ENCODE measurements around the gene MMD2. TPM values are rescaled to one million over a fixed set of nuclear protein-coding genes. Genes with fewer than 3 reads are reported as not detected.

The MMD2 gene, protein sequence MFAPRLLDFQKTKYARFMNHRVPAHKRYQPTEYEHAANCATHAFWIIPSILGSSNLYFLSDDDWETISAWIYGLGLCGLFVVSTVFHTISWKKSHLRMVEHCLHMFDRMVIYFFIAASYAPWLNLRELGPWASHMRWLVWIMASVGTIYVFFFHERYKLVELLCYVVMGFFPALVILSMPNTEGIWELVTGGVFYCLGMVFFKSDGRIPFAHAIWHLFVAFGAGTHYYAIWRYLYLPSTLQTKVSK
- total RNA-seq, result not detected in 2 replicates

DNA sequence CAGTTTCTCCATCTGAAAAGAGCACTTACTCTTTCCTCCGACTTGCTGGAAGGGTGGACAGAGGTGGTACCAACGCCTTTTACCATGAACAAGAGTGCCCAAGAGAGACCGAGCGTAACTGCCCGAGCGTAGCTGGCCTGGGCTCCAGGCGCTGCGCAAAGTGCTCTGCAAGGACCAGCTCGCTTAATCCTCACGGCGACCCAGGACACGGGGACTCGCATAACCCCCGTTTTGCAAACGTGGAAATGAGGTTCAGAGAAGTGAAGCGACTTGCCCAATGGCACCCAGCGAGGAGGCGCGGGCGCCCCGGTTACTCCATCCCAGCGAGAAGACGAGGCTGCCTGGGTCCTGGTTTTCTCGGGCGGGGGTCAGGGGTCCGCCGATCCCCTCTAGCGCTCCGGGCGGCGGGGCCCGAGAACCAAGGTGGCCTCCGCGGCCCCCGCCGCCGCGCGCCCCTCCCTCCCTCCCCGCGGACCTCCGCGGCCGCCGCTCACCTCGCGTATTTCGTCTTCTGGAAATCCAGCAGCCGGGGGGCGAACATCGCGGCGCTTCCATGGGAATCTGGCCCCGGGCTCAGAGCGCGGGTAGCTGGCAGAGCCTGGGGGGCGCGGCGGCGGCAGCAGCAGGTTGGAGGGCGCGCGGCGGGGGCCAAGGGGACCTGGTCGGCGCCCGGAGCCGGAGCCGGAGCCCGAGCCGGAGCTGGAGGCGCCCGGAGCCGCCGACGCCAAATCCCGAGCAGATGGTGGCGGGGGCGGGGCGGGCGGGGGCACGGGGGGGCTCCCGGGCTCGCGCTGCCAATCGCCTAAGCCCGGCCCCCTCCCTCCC lies at the start of gene MMD2:
Gene MMD2 (minus strand): TSS at position 711 of the 825 bp plus-strand sequence. CDS start 170 bp downstream, at position 541.

DNA sequence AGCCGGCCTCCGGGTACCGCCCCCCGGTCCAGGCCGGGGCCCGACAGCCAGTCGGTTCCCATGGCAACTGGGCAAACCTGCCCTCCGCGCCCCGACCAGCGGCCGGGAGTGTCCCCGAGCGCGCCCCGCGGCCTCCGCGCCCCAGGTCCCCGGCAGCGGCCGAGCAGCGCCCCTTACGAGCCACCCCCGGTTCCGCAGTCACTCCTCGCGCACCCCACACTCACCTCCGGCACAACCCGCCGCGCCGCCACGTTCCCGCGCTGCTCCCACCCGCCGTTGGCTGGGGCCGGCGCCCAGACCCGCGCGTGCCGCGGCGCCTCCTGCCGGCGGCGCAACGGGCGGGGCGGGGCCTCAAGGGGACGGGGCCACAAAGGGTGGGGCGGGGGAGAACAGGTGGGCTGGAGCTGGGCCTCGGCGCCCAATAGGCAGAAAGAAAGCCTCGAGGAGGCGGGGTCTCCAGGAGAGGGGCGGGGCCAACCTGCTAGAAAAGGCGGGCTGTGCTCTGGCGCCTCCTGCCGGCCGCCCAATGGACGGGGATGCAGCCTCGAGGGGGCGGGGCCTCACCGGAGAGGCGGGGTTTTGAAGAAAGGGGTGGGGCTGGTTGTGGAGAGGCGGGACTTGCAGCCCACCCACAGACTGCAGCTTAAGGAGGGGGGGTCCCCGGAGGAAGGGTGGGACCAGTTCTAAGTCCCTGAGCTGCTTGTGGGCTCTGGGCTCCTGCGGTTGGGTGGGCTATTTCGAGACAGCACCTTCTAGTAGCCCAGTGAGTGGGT lies 75.4 kb downstream of the MMD2 start, which contains the start of gene RADIL:
Gene RADIL (minus strand): TSS at position 345 of the 773 bp plus-strand sequence. CDS start 5,577 bp downstream, outside the sequence.

DNA sequence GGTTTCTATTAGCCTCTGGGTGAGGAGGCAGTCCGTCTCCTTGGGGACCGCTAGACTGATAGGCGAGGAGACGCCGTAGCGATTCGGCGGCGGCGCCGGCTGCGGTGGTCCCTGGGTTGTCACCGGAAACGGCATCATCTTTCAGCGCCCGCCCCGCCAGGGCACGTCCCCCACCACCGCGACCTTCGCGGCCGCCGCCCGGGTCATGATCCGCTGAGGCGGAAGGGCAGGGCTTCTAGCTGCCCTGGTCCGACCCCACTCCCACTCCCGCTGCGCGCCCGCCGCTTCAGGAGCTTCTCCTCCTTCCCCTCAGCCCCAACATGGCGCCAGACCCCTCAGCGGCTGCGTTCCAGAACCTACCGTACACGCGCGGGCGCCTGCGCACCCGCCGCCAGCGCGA lies 97.3 kb downstream of the MMD2 start, which contains the start of gene PAPOLB:
Gene PAPOLB (minus strand): TSS at position 358 of the 400 bp plus-strand sequence. CDS start 220 bp downstream, at position 138.

Other genes starting within 250 kb of the MMD2 start
- 33.8 and 33.9 TPM in 2 replicates for gene AP5Z1, start 183.6 kb downstream of the MMD2 start, total RNA-seq
- gene PAPOLB, start 97.2 kb downstream of the MMD2 start, total RNA-seq, result not detected in 2 replicates
- 0.47 and 0.69 TPM in 2 replicates for gene RADIL, start 75.5 kb downstream of the MMD2 start, total RNA-seq
- gene RBAK, start 86.7 kb upstream of the MMD2 start, total RNA-seq, result 3.5 and 3.7 TPM in 2 replicates
- gene WIPI2, start 231.0 kb upstream of the MMD2 start, total RNA-seq, result 61.9 and 73.5 TPM in 2 replicates

All from mammary microvascular endothelial cell (primary cell).